Measurements from ENCODE around the gene ZDHHC8. TPM values are rescaled to one million over a fixed set of nuclear protein-coding genes. Genes with fewer than 3 reads are reported as not detected.

The ZDHHC8 gene
- total and polyA plus RNA-seq, 7 donors, result 9.7 to 23.7 (median 15.8) TPM

- peaks cover 0 to 20% of the 10 kb centered on the region in 2 donors for H3K36me3 ChIP-seq (ENCODE audit: insufficient read depth in 1 of 2, low read depth in 1 of 2)
- intact Hi-C loops (cut with DNase I), result no loop called here
Observed at GRCh38 chr22:20145832-20146223, 14.2 kb downstream of the ZDHHC8 start.

GRCh38 chr22:20146777-20147176 lies 15.2 kb downstream of the ZDHHC8 start:
- H3K27ac ChIP-seq, result no peak overlapping the region
- H3K27me3 ChIP-seq (ENCODE audit: insufficient read depth in 3 of 3, low read length in 2 of 3), result no peaks in the 10 kb centered on the region
- ATAC-seq (no peak), DNase-seq (no peak)
- no peaks in the 10 kb centered on the region for H3K9me3 ChIP-seq
- no peak overlapping the region for H3K4me3 ChIP-seq
- intact Hi-C loops (cut with DNase I), result no loop called here
- no peak for TF ChIP-seq CTCF (IDR thresholded peaks at IDR 0.05)
- H3K4me1 ChIP-seq, result no peaks in the 10 kb centered on the region
- WGBS, 3 donors, result 65 to 76% (median 68%) methylated on average over 10 to 22 of the region's 22 CpGs
- peaks cover 0 to 20% of the 10 kb centered on the region in 2 donors for H3K36me3 ChIP-seq (ENCODE audit: insufficient read depth in 1 of 2, low read depth in 1 of 2)

More at GRCh38 chr22:20145832-20146223, 14.2 kb downstream of the ZDHHC8 start:
- no peak overlapping the region for H3K4me3 ChIP-seq
- H3K9me3 ChIP-seq, result no peaks in the 10 kb centered on the region
- H3K27ac ChIP-seq, result no peak overlapping the region
- H3K27me3 ChIP-seq (ENCODE audit: insufficient read depth in 3 of 3, low read length in 2 of 3), result no peaks in the 10 kb centered on the region
- WGBS, 3 donors, result 79 to 85% (median 84%) methylated on average over 21 of the region's 21 CpGs
- ATAC-seq, result no peak
- TF ChIP-seq CTCF (IDR thresholded peaks at IDR 0.05), result no peak
- no peak for DNase-seq
- no peaks in the 10 kb centered on the region for H3K4me1 ChIP-seq

- H3K4me3 ChIP-seq, result no peak overlapping the region
- no peaks in the 10 kb centered on the region for H3K27me3 ChIP-seq (ENCODE audit: insufficient read depth in 3 of 3, low read length in 2 of 3)
- 77 to 81% (median 80%) methylated on average over 12 to 14 of the region's 14 CpGs for WGBS, 3 donors
- H3K36me3 ChIP-seq (ENCODE audit: insufficient read depth in 1 of 2, low read depth in 1 of 2), result peaks cover 0 to 17% of the 10 kb centered on the region in 2 donors
- H3K9me3 ChIP-seq, result no peaks in the 10 kb centered on the region
- no peaks in the 10 kb centered on the region for H3K4me1 ChIP-seq
- DNase-seq, result no peak
- ATAC-seq, result no peak
- TF ChIP-seq CTCF (IDR thresholded peaks at IDR 0.05), result no peak
- H3K27ac ChIP-seq, result no peak overlapping the region
- intact Hi-C loops (cut with DNase I), result no loop called here
Observed at GRCh38 chr22:20147237-20147988, 15.8 kb downstream of the ZDHHC8 start.

GRCh38 chr22:20148414-20148813 lies 16.8 kb downstream of the ZDHHC8 start:
- Histone ChIP-seq H3K4me3 (no peak overlapping the region), H3K36me3 (ENCODE audit: insufficient read depth in 1 of 2, low read depth in 1 of 2) (peaks cover 0 to 7% of the 10 kb centered on the region in 2 donors), H3K27me3 (ENCODE audit: insufficient read depth in 3 of 3, low read length in 2 of 3) (no peaks in the 10 kb centered on the region), H3K9me3 (no peaks in the 10 kb centered on the region), H3K27ac (no peak overlapping the region), H3K4me1 (no peaks in the 10 kb centered on the region)
- 69 to 75% (median 72%) methylated on average over 14 to 18 of the region's 18 CpGs for WGBS, 3 donors
- no peak for ATAC-seq
- intact Hi-C loops (cut with DNase I), result no loop called here
- DNase-seq, result no peak
- no peak for TF ChIP-seq CTCF (IDR thresholded peaks at IDR 0.05)

Measured in psoas muscle (tissue), 8 donors.